ENCODE data around the gene XYLT1.

GRCh38 chr16:17276610-17277009 lies 194.2 kb downstream of the XYLT1 start:
- TF ChIP-seq RBBP5 (IDR thresholded peaks at IDR 0.05; ENCODE audit: borderline replicate concordance, low read depth, low read length) (no peak), POLR2AphosphoS5 (IDR thresholded peaks at IDR 0.05; ENCODE audit: low read depth, low read length) (no peak), CTCF (IDR thresholded peaks at IDR 0.05; ENCODE audit: control extremely low read depth in 1 of 3, insufficient read depth in 1 of 3, low read depth in 1 of 3, low read length in 3 of 3) (no peak), USF2 (IDR thresholded peaks at IDR 0.05; ENCODE audit: low read length) (no peak), POLR2A (IDR thresholded peaks at IDR 0.05; ENCODE audit: control extremely low read depth in 1 of 2, low read depth in 2 of 2, low read length in 2 of 2) (no peak), EZH2 (IDR thresholded peaks at IDR 0.05; ENCODE audit: low read depth, low read length, severe bottlenecking) (no peak), SP1 (IDR thresholded peaks at IDR 0.05; ENCODE audit: low read depth, low read length) (no peak), HDAC2 (IDR thresholded peaks at IDR 0.05; ENCODE audit: borderline replicate concordance in 1 of 2, low read depth in 2 of 2, low read length in 2 of 2) (no peak), KDM4A (IDR thresholded peaks at IDR 0.05; ENCODE audit: low read depth, low read length, severe bottlenecking) (no peak), EGR1 (IDR thresholded peaks at IDR 0.05; ENCODE audit: borderline replicate concordance, low read depth, low read length) (no peak)

Measured in H1 (cell line).